ENCODE data around the gene ATP6V1D. TPM values are rescaled to one million over a fixed set of nuclear protein-coding genes. Genes with fewer than 3 reads are reported as not detected.

The ATP6V1D gene
- total RNA-seq, 2 donors from 2014 or later: 30.3 to 50.1 TPM

DNA sequence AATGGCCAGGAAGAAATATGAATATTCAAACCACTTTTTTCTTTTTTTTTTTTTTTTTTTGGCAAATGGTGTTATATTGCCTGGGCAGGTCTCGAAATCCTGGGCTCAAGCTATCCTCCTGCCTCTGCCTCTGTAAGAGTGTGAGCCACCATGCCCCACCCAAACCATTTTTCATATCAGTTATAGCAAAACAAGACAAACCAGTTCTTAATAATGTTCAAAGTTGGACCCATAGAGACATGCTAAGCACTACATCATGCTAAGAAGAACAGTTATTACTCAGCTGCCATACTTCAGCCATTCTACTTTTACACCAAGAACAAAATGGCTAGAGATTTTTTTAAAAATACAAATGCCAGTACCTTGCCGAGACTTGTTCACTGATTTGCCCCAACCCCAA, 26.0 kb upstream of the ATP6V1D start:
- peaks cover 34% of the 10 kb centered on the region for H3K36me3 ChIP-seq
- TF ChIP-seq, protein P1, sequence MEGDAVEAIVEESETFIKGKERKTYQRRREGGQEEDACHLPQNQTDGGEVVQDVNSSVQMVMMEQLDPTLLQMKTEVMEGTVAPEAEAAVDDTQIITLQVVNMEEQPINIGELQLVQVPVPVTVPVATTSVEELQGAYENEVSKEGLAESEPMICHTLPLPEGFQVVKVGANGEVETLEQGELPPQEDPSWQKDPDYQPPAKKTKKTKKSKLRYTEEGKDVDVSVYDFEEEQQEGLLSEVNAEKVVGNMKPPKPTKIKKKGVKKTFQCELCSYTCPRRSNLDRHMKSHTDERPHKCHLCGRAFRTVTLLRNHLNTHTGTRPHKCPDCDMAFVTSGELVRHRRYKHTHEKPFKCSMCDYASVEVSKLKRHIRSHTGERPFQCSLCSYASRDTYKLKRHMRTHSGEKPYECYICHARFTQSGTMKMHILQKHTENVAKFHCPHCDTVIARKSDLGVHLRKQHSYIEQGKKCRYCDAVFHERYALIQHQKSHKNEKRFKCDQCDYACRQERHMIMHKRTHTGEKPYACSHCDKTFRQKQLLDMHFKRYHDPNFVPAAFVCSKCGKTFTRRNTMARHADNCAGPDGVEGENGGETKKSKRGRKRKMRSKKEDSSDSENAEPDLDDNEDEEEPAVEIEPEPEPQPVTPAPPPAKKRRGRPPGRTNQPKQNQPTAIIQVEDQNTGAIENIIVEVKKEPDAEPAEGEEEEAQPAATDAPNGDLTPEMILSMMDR (IDR thresholded peaks at IDR 0.05): no peak
- no peaks in the 10 kb centered on the region for H3K27me3 ChIP-seq (replicated peaks; ENCODE audit: insufficient read depth)
- H3K27ac ChIP-seq: no peak overlapping the region
- H3K4me3 ChIP-seq: no peak overlapping the region
- ATAC-seq (ENCODE audit: insufficient number of reproducible peaks, low FRiP score, low read depth): no peak
- DNase-seq (ENCODE audit: low spot score): no peak
- no peaks in the 10 kb centered on the region for H3K4me1 ChIP-seq (ENCODE audit: control insufficient read depth in 1 of 2, low read depth in 2 of 2)
- no peaks in the 10 kb centered on the region for H3K9me3 ChIP-seq

DNA sequence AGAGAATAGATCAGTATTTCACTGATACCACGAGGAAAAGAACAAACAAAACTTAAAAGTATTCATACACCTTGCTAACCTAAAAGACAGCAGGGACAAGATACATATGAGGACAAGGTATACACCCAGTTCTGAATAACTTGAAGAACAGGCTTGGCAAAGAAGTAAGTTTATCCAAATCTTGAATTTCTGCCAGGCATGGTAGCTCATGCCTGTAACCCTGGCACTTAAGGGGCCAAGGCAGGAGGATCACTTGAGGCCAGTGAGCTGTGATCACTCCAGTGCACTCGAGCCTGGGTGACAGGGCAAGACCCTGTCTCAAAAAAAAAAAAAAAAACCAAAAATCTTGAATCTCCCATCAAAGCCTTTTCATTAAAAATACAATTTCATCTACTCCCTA, 25.5 kb upstream of the ATP6V1D start:
- no peak for DNase-seq (ENCODE audit: low spot score)
- ATAC-seq (ENCODE audit: insufficient number of reproducible peaks, low FRiP score, low read depth): no peak
- Histone ChIP-seq H3K4me1 (ENCODE audit: control insufficient read depth in 1 of 2, low read depth in 2 of 2) (no peaks in the 10 kb centered on the region), H3K9me3 (no peaks in the 10 kb centered on the region), H3K27me3 (replicated peaks; ENCODE audit: insufficient read depth) (no peaks in the 10 kb centered on the region), H3K36me3 (peaks cover 39% of the 10 kb centered on the region), H3K4me3 (no peak overlapping the region), H3K27ac (no peak overlapping the region)
- TF ChIP-seq, protein P1 (IDR thresholded peaks at IDR 0.05): no peak

DNA sequence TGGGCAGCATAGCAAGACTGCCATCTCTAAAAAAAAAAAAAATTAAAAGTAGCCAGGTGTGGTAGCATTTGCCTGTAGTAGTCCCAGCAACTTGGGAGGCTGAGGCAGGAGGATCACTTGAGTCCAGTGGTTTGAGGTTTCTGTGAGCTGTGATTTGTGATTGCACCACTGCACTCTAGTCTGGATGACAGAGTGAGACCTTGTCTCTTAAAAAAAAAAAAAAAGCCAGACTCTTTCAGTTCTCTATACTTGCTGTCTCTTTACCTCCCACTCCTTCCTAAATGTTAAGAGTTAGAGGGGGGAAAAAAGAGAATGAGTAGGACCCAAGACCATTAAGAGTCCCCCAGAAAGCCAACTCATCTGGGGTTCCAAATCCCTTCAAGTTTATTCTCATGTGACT, 18.3 kb upstream of the ATP6V1D start:
- TF ChIP-seq, protein P1 (IDR thresholded peaks at IDR 0.05): no peak
- H3K4me3 ChIP-seq: no peak overlapping the region
- H3K36me3 ChIP-seq: peaks cover 63% of the 10 kb centered on the region
- H3K4me1 ChIP-seq (ENCODE audit: control insufficient read depth in 1 of 2, low read depth in 2 of 2): no peaks in the 10 kb centered on the region
- H3K9me3 ChIP-seq: no peaks in the 10 kb centered on the region
- no peaks in the 10 kb centered on the region for H3K27me3 ChIP-seq (replicated peaks; ENCODE audit: insufficient read depth)
- ATAC-seq (ENCODE audit: insufficient number of reproducible peaks, low FRiP score, low read depth): no peak
- no peak overlapping the region for H3K27ac ChIP-seq
- no peak for DNase-seq (ENCODE audit: low spot score)

DNA sequence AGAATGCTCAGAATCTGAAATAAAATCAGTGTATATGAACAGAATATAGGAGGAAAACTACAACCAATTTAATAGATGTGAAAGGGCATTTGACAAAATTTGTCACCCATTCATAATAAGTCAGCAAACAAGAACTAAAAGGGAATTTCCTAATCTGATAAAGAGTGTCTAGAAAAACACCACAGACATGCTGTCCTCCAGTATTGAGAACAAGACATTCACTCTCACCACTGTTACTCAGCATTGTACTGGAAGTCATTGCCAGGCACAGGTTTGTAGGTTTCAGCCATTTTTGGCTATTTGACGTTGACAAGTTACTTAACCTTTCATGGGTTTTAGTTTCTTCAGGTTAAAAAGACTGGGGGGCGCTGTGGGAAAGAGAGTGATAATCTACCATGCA, 13.7 kb upstream of the ATP6V1D start:
- peaks cover 36% of the 10 kb centered on the region for H3K36me3 ChIP-seq
- no peak for DNase-seq (ENCODE audit: low spot score)

DNA sequence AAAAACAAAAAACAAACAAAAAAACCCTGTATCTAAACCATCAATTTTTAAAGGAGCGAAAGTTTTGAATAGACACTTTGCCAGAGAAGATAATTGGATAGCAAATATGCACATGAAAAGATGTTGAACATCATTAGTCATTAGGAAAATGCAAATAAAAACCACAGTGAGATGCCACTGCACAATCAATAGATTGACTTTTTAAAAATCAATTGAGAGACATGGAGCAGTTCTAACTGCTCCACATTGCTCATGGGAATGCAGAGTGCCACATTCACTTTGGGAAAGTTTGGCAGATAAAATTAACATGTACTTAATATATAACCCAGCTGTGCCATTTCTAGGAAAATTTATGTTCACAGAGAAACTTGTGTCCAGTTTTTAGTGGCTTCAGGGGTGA, 13.2 kb upstream of the ATP6V1D start:
- no peak for DNase-seq (ENCODE audit: low spot score)
- Histone ChIP-seq H3K9me3 (no peaks in the 10 kb centered on the region), H3K27ac (no peak overlapping the region), H3K36me3 (peaks cover 37% of the 10 kb centered on the region), H3K4me1 (ENCODE audit: control insufficient read depth in 1 of 2, low read depth in 2 of 2) (no peaks in the 10 kb centered on the region), H3K4me3 (no peak overlapping the region), H3K27me3 (replicated peaks; ENCODE audit: insufficient read depth) (no peaks in the 10 kb centered on the region)
- TF ChIP-seq, protein P1 (IDR thresholded peaks at IDR 0.05): no peak
- no peak for ATAC-seq (ENCODE audit: insufficient number of reproducible peaks, low FRiP score, low read depth)

More for the DNA sequence above, 13.7 kb upstream of the ATP6V1D start:
- Histone ChIP-seq H3K9me3 (no peaks in the 10 kb centered on the region), H3K4me3 (no peak overlapping the region), H3K4me1 (ENCODE audit: control insufficient read depth in 1 of 2, low read depth in 2 of 2) (no peaks in the 10 kb centered on the region), H3K27me3 (replicated peaks; ENCODE audit: insufficient read depth) (no peaks in the 10 kb centered on the region), H3K27ac (no peak overlapping the region)
- no peak for ATAC-seq (ENCODE audit: insufficient number of reproducible peaks, low FRiP score, low read depth)
- TF ChIP-seq, protein P1 (IDR thresholded peaks at IDR 0.05): no peak
